Measurements from ENCODE around the gene NUDT4.

- no peak for TF ChIP-seq POLR2A (IDR thresholded peaks at IDR 0.05)
- TF ChIP-seq, protein P1, sequence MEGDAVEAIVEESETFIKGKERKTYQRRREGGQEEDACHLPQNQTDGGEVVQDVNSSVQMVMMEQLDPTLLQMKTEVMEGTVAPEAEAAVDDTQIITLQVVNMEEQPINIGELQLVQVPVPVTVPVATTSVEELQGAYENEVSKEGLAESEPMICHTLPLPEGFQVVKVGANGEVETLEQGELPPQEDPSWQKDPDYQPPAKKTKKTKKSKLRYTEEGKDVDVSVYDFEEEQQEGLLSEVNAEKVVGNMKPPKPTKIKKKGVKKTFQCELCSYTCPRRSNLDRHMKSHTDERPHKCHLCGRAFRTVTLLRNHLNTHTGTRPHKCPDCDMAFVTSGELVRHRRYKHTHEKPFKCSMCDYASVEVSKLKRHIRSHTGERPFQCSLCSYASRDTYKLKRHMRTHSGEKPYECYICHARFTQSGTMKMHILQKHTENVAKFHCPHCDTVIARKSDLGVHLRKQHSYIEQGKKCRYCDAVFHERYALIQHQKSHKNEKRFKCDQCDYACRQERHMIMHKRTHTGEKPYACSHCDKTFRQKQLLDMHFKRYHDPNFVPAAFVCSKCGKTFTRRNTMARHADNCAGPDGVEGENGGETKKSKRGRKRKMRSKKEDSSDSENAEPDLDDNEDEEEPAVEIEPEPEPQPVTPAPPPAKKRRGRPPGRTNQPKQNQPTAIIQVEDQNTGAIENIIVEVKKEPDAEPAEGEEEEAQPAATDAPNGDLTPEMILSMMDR (IDR thresholded peaks at IDR 0.05): no peak
Measured at GRCh38 chr12:93456077-93456476, 78.4 kb downstream of the NUDT4 start.
